Measurements from ENCODE around the gene EIF3B. TPM values are rescaled to one million over a fixed set of nuclear protein-coding genes. Genes with fewer than 3 reads are reported as not detected.

The EIF3B gene
- total and polyA plus RNA-seq, 2 of the 4 experiments (the other 2 are of a cell fraction), result 105 to 201 TPM

DNA sequence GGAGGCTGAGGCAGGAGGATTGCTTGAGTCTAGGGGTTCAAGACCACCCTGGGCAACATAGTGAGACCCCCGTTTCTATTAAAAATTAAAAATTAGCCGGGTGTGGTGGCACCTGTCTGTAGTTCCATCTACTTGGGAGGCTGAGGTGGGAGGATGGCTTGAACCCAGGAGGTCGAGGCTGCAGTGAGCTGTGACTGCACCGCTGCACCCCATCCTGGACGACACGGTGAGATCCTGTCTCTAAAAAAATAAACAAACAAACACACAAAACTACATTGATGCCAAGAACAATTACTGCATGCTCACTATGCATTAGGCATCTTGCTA, 48.0 kb downstream of the EIF3B start:
- no peak overlapping the region for H2BK15ac ChIP-seq (ENCODE audit: low read depth, low read length)
- H4K5ac ChIP-seq (ENCODE audit: low read depth, low read length), result no peak overlapping the region
- H2AFZ ChIP-seq (replicated peaks; ENCODE audit: low read length, poor library complexity), result peak overlapping the region; percentile 89
- H4K8ac ChIP-seq (ENCODE audit: low read depth in 2 of 2, low read length in 2 of 2), result peak overlapping the region; percentile 13 to 73; a peak in 2 of 4 replicates
- H3K4me1 ChIP-seq (ENCODE audit: control insufficient read depth, insufficient read depth, low read length), result peaks cover 9% of the 10 kb centered on the region
- H2AK5ac ChIP-seq (ENCODE audit: low read depth, low read length), result peak overlapping the region; percentile 46; the same call in 1 of the 2 replicates
- CTCF ChIA-PET, result no interaction called here
- ATAC-seq (ENCODE audit: low read depth), result no peak
- no peak overlapping the region for H2BK5ac ChIP-seq (ENCODE audit: low read depth, low read length, poor library complexity, severe bottlenecking)
- H3K18ac ChIP-seq (ENCODE audit: low read depth, low read length), result no peak overlapping the region; the same call in 1 of the 2 replicates
- no peak for DNase-seq
- H3K36me3 ChIP-seq (ENCODE audit: control insufficient read depth, insufficient read depth, low read length), result no peaks in the 10 kb centered on the region
- H2AK9ac ChIP-seq (replicated peaks; ENCODE audit: low read depth, low read length, poor library complexity), result peak overlapping the region; percentile 42
- in situ Hi-C loops (cut with MboI; ENCODE audit: low sequenced_read_pairs) (no loop called here), intact Hi-C loops (cut with micrococcal nuclease) (loop anchor here (10.0 kb wide), 1 partner anchor 52 kb away; no protein-coding TSS in a partner anchor), dilution Hi-C loops (cut with HindIII; ENCODE audit: low sequenced_read_pairs, unreplicated experiment) (no loop called here)
- H3K27ac ChIP-seq (ENCODE audit: insufficient read depth, low read length), result no peak overlapping the region
- H3K4ac ChIP-seq (ENCODE audit: low read depth, low read length), result peak overlapping the region; percentile 81
- H3K23ac ChIP-seq (ENCODE audit: low read depth, low read length), result peak overlapping the region; percentile 91
- no TSS peak for BruUV-seq (replicated peaks)
- no peak overlapping the region for H3K9ac ChIP-seq (ENCODE audit: low read depth, low read length)
- WGBS, 2 experiments (ENCODE audit: extremely low coverage in 2 of 2, insufficient read length in 1 of 2), result no CpG with 5 or more reads among the region's 6 CpGs
- no peak overlapping the region for H2BK120ac ChIP-seq (ENCODE audit: low read depth, low read length)
- no peak overlapping the region for H2BK20ac ChIP-seq (ENCODE audit: low read depth, low read length)
- H3K4me3 ChIP-seq (ENCODE audit: insufficient read depth, low read depth, low read length), result peak overlapping the region; percentile 73
- H4K91ac ChIP-seq (ENCODE audit: insufficient read depth, low read depth, low read length), result no peak overlapping the region
- POLR2A ChIA-PET (ENCODE audit: unreplicated experiment), result interaction anchor here (1.0 kb wide), 1 partner anchor 10 kb away, joined by 3 read pairs; no protein-coding TSS in a partner anchor
- peak overlapping the region; percentile 90 for H3K4me2 ChIP-seq (ENCODE audit: low read depth, low read length)
- H3K14ac ChIP-seq (replicated peaks; ENCODE audit: low read depth, low read length), result peak overlapping the region; percentile 75
- peaks cover 11% of the 10 kb centered on the region for H3K9me1 ChIP-seq (ENCODE audit: insufficient read depth, low read length)
- peaks cover 15 to 32% of the 10 kb centered on the region in 2 experiments for H3K79me1 ChIP-seq (ENCODE audit: low read depth in 1 of 2, low read length in 2 of 2)
- H3K9me3 ChIP-seq (ENCODE audit: control insufficient read depth, insufficient read depth, low read length), result no peaks in the 10 kb centered on the region
- H3K56ac ChIP-seq (ENCODE audit: extremely low read depth, insufficient read depth, low read length), result no peak overlapping the region
- peaks cover 12% of the 10 kb centered on the region; the same call in 1 of the 2 replicates for H4K20me1 ChIP-seq (ENCODE audit: insufficient read depth, low read length)
- no peak for TF ChIP-seq MXI1 (IDR thresholded peaks at IDR 0.05; ENCODE audit: borderline replicate concordance, low read depth, low read length)
- TF ChIP-seq RCOR1 (IDR thresholded peaks at IDR 0.05; ENCODE audit: insufficient replicate concordance, low read length), result no peak
- TF ChIP-seq, protein P1, sequence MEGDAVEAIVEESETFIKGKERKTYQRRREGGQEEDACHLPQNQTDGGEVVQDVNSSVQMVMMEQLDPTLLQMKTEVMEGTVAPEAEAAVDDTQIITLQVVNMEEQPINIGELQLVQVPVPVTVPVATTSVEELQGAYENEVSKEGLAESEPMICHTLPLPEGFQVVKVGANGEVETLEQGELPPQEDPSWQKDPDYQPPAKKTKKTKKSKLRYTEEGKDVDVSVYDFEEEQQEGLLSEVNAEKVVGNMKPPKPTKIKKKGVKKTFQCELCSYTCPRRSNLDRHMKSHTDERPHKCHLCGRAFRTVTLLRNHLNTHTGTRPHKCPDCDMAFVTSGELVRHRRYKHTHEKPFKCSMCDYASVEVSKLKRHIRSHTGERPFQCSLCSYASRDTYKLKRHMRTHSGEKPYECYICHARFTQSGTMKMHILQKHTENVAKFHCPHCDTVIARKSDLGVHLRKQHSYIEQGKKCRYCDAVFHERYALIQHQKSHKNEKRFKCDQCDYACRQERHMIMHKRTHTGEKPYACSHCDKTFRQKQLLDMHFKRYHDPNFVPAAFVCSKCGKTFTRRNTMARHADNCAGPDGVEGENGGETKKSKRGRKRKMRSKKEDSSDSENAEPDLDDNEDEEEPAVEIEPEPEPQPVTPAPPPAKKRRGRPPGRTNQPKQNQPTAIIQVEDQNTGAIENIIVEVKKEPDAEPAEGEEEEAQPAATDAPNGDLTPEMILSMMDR (conservative IDR thresholded peaks at IDR 0.05; ENCODE audit: low read depth, low read length), result no peak
- no peak for TF ChIP-seq CHD1 (IDR thresholded peaks at IDR 0.05; ENCODE audit: low read depth, low read length)
- no peaks in the 10 kb centered on the region for H3K27me3 ChIP-seq (ENCODE audit: control insufficient read depth, insufficient read depth, low read length)
